Measurements from ENCODE around the gene SLC7A14.

The SLC7A14 gene

GRCh38 chr3:170585937-170586310 lies at the start of gene SLC7A14:
SLC7A14 (minus strand) TSS chr3:170586075; CDS start chr3:170526936, 59,139 bp downstream.
- DNase-seq (ENCODE audit: low spot score), result peak; percentile 46

- DNase-seq (ENCODE audit: low spot score), result no peak
These were observed 49.5 kb upstream of the SLC7A14 start for GRCh38 chr3:170635385-170635735.

- no peak for DNase-seq (ENCODE audit: low spot score)
These were observed 48.9 kb upstream of the SLC7A14 start for GRCh38 chr3:170634663-170635384.

DNA sequence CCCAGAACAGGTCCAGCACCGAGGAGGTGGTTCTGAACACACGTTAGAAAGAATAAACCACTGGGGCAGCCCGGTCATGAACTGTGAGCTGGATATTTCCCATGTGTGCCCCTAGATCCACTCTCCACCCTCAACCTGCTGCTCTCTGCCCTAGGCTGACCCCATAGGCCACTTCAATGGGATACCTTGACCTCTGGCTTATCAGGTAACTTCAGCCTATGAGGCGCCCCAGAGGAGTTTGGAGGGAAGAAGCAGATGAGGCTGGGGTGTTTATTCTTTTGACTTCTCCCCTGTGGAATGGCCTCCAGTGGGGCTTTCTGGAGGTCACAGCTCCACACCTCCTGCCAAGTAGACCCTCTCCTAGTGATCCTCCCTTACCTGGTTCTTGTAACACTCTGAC lies 47.7 kb upstream of the SLC7A14 start:
- DNase-seq (ENCODE audit: low spot score), result no peak

GRCh38 chr3:170632780-170633179 lies 46.9 kb upstream of the SLC7A14 start:
- no peak for DNase-seq (ENCODE audit: low spot score)

DNA sequence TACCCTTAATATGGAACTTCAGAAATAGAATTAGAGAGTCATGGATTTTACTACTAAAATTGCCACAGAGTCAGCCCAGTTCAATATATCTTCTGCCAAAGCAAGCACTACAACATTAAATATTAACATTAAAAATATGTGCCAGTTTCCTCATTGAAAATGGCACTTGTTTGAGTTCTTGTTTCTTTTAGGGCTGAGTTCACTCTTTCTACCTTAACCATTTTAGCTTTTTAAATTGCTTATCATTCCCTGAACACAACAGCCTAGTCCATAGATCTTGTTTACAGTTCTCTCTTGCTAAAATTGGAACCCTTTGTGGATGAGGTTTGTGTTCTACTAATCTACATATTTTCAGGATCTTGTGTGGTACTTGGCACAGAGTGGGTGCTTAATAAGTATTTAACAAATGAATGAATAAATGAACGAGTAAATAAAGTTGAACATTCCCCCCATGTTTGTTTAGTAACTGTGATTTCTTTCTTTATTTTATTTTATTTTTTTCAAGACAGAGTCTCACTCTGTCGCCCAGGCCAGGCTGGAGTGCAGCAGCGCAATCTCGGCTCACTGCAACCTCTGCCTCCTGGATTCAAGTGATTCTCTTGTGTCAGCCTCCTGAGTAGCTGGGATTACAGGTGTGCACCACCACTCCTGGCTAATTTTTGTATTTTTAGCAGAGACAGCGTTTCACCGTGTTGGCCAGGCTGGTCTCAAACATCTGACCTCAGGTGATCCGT lies 46.0 kb upstream of the SLC7A14 start:
- DNase-seq (ENCODE audit: low spot score), result no peak

DNA sequence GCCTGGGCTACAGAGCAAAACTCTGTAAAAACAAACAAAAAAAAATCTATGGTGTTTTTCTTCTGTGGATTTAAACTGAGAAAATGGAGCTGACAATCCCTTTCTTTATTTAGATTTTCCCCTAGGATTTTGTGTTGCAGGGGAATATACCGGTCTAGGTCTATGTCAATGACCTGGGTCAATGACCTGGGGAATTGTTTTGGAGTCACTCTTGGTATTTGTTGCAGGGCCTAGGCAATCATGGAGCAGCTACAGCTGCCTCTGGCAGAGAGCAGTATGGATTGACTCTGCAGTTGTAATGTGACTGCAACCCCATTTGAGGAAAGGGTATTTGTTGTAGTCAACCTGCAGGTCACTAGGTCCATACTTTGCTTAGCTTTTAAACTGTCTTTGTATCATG lies 37.6 kb upstream of the SLC7A14 start:
- no peak for DNase-seq (ENCODE audit: low spot score)

DNA sequence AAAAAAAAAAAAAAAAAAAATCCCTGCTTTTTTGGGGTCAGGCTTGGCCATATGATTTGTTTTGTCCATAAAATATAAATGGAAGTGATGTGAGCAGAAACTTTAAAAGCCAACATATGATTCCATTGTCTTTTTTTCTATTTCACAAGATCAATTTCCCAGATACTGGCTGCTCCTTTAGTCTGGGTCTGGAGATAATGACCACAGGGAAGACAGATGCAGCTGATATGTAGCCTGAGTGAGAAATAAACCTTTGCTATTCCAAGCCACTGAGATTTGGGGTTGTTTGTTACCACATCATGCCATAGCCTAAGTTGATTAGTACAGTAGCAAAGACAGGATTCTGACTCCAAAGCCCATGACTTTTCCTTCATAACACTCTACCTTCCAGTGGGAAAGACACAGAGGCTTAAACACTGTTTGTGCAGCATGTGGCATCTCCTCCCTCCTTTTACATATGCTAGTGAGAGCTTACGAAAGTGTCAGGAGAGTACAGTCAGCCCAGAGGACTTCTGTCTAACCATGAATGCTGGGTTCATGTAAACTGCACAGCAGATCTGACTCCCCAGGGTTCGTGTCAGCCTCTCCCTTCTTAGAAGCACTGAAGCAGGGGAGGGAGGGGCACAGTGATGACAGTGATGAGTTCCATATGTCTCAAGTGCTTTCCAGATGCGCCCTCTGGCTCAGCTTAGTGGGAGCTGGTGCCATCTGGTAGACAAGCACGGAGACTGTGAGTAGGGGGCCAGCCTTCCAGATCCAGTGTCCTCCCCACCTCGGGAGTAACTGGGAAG lies 36.7 kb upstream of the SLC7A14 start:
- peak; percentile 90 for DNase-seq (ENCODE audit: low spot score)

DNA sequence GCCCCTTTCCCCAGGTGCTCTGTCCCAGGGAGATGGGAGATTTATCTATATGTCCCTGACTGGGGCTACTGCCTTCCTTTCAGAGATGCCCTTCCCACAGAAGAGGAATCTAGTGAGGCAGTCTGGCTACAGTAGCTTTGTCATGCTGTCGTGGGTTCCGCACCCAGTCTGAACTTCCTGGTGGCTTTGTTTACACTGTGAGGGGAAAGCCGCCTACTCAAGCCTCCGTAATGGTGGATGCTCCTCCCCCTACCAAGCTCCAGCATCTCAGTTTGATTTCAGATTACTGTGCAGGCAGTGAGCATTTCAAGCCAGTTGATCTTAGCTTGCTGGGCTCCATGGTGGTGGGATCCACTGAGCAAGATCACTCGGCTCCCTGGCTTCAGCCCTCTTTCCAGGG lies 35.4 kb upstream of the SLC7A14 start:
- no peak for DNase-seq (ENCODE audit: low spot score)

DNA sequence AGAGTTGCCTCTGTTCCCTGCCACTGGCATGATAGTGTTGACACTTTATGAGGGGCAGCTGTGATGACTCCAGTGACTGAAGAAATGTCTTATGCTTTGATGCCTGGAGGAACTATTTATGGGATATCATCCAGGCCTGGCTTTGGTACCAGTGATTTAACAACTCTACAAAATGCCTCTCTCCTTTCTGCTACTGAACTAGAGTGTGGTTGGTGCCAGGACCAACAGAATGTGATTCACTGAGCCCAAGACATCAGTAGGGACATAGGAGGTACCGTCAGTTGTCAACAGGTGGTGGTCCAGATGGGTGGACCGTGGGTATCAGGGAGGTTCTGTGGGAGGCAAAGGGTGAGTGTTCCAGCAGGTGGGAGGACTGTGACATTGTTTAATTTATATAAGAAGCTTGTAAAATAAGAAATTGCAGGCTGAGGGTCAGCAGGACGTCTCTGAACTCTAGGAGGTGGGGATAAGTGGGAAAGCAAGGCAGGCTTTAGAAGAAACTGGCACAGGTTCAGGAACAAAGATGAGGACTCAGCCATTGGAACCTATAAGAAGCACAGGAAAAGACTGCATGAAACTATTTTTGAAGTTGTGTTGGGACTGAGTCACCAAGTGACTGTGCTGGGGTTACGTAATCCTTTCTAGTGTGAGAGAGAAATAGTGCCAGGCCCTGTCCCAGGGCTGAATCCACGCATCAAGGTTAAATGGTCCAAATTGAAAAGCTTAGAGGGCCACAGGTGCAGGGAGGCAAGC lies 28.5 kb upstream of the SLC7A14 start:
- DNase-seq (ENCODE audit: low spot score), result peak; percentile 79

GRCh38 chr3:170611751-170612150 lies 25.9 kb upstream of the SLC7A14 start:
- DNase-seq (ENCODE audit: low spot score), result no peak

DNA sequence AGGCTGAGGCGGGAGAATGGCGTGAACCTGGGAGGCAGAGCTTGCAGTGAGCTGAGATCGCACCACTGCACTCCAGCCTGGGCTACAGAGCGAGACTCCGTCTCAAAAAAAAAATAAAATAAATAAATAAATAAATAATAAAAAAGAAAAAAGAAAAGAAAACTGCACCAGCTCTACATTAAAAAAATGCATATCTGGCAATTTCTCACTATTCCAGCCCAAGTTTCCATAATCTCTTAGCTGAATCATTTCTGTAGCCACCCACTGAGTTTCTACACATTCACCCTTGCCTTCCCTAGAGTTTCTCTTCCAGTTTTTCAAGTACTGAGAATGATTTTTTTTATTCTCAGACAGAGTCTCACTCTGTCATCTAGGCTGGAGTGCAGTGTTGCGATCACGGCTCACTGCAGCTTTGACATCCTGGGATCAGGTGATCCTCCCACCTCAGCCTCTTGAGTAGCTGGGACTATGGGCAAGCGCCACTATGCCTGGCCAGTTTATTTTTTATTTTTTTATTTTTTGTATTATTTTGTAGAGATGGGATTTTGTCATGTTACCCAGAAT lies 24.5 kb upstream of the SLC7A14 start:
- DNase-seq (ENCODE audit: low spot score), result no peak

DNA sequence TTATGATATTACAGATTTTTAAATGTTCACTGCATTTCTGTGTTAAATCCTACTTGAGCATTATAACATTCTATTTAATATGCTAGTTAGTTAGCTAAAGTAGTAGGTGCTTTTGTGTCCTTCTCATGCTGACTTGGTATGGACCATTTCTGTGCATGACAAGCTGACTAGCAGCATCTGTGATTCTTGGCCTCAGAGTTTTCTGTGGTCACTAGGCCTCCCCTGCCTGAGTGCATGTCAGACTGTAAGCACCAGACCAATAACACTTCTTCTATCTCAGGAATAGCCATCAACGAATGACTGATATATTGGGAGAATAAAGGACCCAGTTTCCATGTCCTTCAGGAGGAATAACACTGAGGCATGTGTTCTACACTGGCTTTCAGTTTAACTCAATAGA lies 22.6 kb upstream of the SLC7A14 start:
- DNase-seq (ENCODE audit: low spot score), result no peak

DNA sequence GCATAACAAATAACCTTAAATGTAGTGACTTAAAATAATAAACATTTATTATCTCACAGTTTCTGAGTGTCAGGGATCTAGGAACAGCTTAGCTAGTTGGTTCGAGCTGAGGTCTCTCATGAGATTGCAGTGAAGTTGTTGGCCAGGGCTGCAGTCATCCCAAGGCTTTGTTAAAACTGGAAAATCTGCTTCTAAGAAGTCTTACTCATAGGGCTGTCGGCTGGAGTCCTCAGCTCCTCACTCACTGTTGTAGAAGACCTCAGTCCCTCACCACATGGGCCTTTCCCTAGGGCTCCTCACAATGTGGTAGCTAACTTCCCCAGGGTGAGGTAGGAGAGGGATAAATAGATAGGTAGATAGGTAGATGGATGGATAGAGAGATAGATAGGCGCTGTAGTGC lies 20.8 kb upstream of the SLC7A14 start:
- DNase-seq (ENCODE audit: low spot score), result no peak

DNA sequence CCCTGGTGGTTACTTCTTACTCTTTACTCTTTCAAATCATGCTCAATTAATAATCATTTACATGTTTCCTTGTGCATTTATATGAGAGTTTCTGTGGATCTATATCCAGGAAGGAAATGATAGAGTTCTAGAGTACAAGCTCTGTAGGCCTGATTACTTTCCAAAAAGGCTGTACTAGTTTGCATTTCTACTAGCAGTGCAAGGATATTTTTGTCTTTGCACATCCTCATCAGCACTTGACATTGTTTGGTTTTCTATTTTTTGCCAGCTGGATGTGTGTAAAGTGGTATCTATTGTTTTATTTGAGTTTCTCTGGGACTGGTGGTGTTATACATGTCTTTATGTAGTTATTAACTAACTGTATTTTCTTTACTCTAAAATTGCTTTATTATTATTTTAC lies 19.6 kb upstream of the SLC7A14 start:
- no peak for DNase-seq (ENCODE audit: low spot score)

DNA sequence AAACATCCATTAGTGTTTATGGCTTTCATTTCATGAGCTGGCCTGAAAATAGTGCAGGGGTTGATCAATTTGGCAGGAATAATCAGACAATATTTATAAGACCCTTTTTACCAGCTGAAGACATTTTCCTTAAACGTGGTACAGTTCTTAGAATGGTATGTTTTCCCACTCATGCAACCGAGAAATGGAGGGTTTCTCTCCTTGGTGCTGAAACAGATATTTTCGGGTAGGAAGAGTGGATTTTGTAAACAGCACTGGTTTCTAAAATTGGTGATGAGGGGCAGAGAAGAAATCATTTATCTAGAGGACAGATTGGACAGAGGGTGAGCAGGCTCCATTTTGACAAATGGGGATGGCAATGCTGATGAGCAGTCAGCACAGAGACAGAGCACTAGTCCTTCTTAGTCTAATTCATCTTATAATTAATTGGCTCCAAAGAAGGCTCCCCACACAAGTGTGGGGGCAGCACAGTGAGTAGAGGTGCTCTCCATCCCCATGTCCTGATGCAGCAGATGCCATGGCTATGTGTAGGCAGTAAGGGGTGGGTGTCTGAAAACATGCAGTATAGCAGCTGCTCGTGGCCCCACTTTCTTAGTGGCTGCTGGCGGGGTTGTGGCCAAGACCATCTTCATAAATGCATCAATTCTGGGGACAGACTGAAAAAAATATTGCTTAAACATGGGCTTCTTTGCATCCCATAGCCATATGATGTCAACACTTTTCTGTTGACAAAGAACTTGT lies 18.1 kb upstream of the SLC7A14 start:
- no peak for DNase-seq (ENCODE audit: low spot score)

DNA sequence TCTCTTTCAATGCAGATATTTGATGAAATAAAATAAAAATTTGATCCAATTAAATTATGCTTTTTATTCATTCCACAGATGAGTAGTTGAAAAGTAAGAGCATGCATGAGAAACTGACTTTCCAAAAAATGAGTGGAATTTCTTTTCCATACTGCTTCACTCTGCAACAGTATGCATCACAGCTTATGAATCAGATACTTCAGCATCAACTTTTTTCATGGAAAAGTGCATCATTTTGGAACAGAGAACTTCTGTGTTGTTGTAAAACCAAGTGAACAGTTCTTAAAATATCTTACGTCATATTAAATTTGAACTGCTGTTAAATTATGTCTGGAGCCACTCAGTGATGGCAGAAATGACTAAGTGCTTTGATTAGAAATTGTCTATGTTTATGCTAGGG lies 16.7 kb upstream of the SLC7A14 start:
- DNase-seq (ENCODE audit: low spot score), result no peak

DNA sequence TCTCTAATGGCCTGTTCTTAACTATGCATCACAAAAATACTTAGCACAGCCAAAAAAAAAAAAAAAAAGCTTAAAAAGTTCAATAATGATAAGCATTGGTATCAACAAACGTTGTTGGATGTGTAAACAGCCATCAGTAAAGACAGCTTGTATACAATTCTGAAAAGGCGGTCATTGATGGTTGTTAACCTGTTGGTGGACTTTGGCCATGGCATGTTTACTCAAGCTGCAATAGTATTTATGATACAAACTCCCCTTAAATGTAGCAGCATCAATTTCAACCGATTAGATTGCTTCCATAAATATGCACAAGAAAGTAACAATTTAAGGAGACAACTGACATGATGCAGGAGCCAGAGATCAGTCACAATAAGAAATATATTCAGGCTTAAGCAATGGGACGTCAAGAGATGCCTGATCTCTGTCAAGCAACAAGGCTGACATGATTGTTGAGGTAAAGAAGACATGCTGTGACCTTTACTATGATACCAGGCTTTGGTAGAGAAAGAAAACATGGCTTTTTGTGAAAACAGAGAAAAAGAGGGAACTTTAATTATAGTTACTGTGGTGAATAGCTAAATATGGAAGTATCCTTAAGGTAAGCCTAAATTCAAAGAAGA lies 14.2 kb upstream of the SLC7A14 start:
- no peak for DNase-seq (ENCODE audit: low spot score)

- DNase-seq (ENCODE audit: low spot score), result no peak
These were observed 13.2 kb upstream of the SLC7A14 start for GRCh38 chr3:170599091-170599490.

GRCh38 chr3:170598091-170598502 lies 12.2 kb upstream of the SLC7A14 start:
- no peak for DNase-seq (ENCODE audit: low spot score)

- no peak for DNase-seq (ENCODE audit: low spot score)
These were observed 8.7 kb upstream of the SLC7A14 start for GRCh38 chr3:170594528-170594927.

Measured in AG08396 (cell line).